ENCODE data around the gene ARHGAP21. TPM values are rescaled to one million over a fixed set of nuclear protein-coding genes. Genes with fewer than 3 reads are reported as not detected.

ARHGAP21 gene
- total and polyA plus RNA-seq, 12 donors, result 23.0 to 52.3 (median 39.9) TPM

DNA sequence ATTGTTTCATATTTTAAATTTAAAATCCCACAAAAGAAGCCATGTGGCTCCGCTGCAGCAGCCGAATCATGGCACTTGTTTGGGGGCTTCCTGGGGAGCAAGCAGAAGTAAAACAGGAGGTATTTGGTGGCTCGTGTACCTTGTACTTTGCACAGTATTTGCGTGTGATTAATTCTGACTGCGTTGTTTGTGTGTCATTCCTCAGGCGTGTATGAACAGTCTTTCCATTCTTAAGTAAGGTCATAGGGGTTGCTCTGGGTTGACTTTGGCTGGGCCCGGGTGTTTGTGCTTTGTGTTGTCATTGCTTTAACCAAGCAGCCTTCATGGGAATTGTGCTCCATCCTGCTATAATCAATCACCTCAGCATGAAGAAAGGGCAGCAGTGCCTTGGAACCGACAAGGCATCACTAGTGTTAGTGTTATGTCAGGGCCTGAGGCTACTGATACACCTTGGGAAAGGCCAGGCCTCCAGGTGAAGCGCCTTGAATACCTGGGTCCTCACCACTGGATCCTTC is 182.4 kb downstream of the ARHGAP21 start:
- Histone ChIP-seq H3K9me3 (no peaks in the 10 kb centered on the region), H3K4me3 (no peak overlapping the region), H3K4me1 (no peaks in the 10 kb centered on the region), H3K36me3 (peaks cover 0 to 97% (median 37%) of the 10 kb centered on the region in 9 donors), H3K27ac (no peak overlapping the region), H3K27me3 (no peaks in the 10 kb centered on the region)
- DNase-seq, result no peak
- TF ChIP-seq, protein P1, sequence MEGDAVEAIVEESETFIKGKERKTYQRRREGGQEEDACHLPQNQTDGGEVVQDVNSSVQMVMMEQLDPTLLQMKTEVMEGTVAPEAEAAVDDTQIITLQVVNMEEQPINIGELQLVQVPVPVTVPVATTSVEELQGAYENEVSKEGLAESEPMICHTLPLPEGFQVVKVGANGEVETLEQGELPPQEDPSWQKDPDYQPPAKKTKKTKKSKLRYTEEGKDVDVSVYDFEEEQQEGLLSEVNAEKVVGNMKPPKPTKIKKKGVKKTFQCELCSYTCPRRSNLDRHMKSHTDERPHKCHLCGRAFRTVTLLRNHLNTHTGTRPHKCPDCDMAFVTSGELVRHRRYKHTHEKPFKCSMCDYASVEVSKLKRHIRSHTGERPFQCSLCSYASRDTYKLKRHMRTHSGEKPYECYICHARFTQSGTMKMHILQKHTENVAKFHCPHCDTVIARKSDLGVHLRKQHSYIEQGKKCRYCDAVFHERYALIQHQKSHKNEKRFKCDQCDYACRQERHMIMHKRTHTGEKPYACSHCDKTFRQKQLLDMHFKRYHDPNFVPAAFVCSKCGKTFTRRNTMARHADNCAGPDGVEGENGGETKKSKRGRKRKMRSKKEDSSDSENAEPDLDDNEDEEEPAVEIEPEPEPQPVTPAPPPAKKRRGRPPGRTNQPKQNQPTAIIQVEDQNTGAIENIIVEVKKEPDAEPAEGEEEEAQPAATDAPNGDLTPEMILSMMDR (IDR thresholded peaks at IDR 0.05), result no peak
- intact Hi-C loops (cut with DNase I), result no loop called here
- ATAC-seq, result no peak
- WGBS, 2 donors, result 94 to 96% methylated on average over 9 of the region's 9 CpGs

DNA sequence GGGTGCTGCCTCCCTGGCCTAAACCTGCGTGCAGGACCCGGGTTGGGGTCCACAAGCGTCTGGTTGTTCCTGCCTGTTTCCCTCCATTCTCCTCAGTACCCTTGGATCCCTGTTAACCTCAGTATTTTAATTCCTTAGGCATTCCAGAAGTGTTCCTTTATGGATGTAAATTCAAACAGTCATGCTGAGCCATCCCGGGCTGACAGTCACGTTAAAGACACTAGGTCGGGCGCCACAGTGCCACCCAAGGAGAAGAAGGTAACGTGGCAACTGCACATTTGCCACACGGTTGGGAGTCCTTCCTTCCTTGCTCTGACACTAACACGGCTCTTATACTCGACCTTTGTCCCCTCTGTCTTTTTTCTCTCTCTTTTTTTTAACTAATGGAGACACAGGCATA is 187.1 kb downstream of the ARHGAP21 start:
- Histone ChIP-seq H3K4me3 (no peak overlapping the region), H3K36me3 (peaks cover 0 to 97% (median 50%) of the 10 kb centered on the region in 9 donors), H3K27ac (no peak overlapping the region), H3K27me3 (no peaks in the 10 kb centered on the region), H3K4me1 (no peaks in the 10 kb centered on the region), H3K9me3 (no peaks in the 10 kb centered on the region)
- ATAC-seq (no peak), DNase-seq (no peak)
- intact Hi-C loops (cut with DNase I), result no loop called here
- TF ChIP-seq, protein P1 (IDR thresholded peaks at IDR 0.05), result no peak
- WGBS, 2 donors, result 89 to 92% methylated on average over 11 of the region's 11 CpGs

DNA sequence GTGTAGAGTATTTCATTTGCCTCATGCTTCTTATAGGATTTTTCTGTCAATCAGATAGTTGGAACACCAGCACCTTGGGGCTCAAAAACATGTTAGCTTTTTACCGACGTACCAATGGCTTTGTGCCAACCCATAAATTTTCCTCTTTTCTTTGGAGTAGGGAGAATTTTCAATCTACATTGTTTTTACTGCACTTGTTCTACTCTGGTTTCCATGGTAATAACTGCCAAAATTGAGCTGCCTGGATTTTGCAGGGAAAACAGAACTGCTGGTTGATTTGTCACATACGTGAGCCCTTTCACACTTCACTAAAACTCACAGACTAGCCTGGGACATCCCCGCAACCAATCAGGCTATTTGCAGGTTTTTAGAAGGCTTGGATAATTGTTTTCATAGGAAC is 189.7 kb downstream of the ARHGAP21 start:
- DNase-seq (no peak), ATAC-seq (no peak)
- intact Hi-C loops (cut with DNase I), result no loop called here
- Histone ChIP-seq H3K4me1 (peaks cover 0 to 8% (median 0%) of the 10 kb centered on the region in 9 donors), H3K4me3 (no peak overlapping the region), H3K36me3 (peaks cover 0 to 98% (median 37%) of the 10 kb centered on the region in 9 donors), H3K27me3 (no peaks in the 10 kb centered on the region), H3K9me3 (no peaks in the 10 kb centered on the region), H3K27ac (no peak overlapping the region)
- 89 to 94% methylated on average over 4 of the region's 4 CpGs for WGBS, 2 donors
- TF ChIP-seq, protein P1 (IDR thresholded peaks at IDR 0.05), result no peak

Other genes starting within 250 kb of the ARHGAP21 start
- 10 to 100 TPM in 1 of 10 donors, 1 to 10 TPM in 9; 2.5 to 11.4 (median 4.6) TPM for gene PRTFDC1, start 228.7 kb upstream of the ARHGAP21 start, total RNA-seq
- gene PRTFDC1, start 228.7 kb upstream of the ARHGAP21 start, polyA plus RNA-seq, result 1 to 10 TPM; 4.8 to 5.6 TPM